ENCODE measurements around the gene TDRD9.

- TF ChIP-seq CTCF (IDR thresholded peaks at IDR 0.05) (no peak), ZFX (IDR thresholded peaks at IDR 0.05; ENCODE audit: borderline replicate concordance) (no peak)
Observed at GRCh38 chr14:104030958-104031357, 102.7 kb downstream of the TDRD9 start.
